Measurements from ENCODE around the gene ZMIZ1.

The ZMIZ1 gene

DNA sequence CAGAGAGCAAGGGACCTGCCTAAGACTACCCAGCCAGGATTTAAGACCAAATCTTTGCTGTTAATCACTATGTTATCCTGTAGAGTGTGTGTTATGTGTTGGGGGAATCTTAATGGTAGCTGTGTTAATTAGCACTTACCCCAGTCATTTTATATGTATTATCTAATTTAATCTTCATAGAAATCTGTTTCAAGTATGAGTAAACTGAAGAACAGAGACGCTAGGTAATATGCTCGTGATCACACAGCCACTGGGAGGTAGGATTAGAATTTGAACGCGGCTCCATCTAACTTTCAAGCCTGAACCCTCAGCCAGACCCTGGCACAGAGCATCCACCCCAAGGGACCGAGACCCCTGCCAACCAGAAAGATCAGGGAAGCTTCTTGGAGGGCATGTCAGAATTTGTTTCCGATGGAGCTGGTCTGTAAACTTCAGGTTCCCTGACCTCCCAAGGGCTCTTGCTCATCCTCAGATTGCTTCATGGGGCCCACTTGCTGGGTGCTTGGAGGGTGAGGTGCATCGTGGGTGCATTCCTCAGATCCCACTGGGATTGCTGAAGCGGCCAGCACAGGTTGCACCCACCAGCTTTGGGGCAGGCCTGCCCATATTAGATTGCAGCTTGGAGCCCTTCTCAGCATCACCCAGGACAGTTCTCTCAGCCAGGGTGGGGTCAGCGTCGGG lies 105.0 kb downstream of the ZMIZ1 start:
- no peak for DNase-seq (ENCODE audit: low read depth)

DNA sequence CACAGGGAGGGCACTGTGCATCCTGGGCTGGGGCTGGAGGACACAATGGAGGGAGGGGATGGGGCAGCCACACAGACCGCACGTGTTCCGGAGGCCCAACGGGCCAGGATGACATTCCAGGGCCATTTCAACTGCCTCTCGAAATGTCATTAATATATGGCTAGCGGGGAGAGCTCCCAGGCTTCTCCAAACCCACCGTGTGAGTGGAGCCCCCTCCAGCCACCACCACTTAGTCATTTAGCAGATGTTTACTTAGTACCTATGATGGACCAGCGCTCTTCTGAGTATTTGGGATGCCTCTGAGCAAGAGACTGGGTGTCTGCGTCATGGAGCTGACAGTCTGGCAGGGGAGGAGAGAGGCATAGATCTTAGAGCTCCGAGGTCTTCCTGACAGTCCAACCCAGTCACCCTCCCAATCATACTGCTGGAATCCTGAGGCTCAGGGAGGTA lies 107.3 kb downstream of the ZMIZ1 start:
- DNase-seq (ENCODE audit: low read depth) = no peak

DNA sequence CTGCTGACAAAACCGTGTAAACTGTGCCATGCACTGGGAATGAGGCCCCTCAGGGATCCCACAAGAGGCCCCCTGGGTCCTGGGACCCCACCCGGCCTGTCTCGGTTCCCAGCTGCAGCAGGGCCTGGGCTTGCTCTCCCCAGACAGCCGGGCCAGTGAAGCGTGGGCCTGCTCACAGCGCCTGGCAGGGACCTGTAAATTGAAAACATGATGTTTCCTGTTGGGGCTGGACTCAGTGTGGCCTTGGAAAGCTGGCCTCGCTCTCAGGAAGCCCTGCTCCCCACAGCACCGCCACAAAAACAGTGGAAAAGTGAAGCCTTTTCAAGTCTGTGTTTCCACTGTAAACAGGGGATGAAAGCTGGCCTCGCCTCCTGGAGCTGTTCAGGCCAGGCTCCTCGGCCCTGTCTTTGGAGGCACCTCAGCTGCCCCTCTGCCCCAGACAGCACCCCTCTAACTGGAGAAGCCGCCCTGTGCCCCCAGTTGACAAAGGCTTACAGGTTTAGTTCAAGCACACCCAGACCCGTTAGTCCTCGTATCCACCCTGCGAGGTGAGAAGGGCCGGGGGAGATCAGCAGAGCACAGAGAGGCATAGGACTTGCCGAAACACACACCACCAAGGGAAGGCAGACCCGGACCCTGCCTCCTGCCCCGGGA lies 108.3 kb downstream of the ZMIZ1 start:
- no peak for DNase-seq (ENCODE audit: low read depth)

DNA sequence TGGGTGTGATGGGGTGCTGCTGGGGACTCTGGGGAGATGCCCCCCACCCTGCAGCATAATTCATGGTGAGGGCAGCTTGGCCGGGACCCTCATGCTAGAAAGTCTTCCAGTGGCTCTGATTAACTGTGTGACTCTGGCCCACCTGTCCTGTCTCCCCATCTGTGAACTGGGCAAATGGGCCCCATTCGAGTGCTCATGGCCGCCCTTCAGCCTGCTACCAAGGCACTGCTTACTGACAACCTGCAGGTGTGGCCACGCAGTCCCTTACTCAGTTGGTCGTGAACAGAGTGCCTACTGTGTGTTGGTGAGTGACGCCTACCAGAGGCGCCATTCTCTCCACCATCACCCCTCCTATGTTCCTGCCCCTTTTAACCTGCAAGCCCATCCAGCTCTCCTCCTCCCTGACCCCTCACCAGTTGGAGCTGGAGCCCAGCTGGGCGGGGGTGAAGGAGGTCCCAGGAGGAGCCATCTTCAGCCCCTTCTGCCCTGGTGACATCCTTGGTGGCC lies 109.4 kb downstream of the ZMIZ1 start:
- DNase-seq (ENCODE audit: low read depth) = no peak

DNA sequence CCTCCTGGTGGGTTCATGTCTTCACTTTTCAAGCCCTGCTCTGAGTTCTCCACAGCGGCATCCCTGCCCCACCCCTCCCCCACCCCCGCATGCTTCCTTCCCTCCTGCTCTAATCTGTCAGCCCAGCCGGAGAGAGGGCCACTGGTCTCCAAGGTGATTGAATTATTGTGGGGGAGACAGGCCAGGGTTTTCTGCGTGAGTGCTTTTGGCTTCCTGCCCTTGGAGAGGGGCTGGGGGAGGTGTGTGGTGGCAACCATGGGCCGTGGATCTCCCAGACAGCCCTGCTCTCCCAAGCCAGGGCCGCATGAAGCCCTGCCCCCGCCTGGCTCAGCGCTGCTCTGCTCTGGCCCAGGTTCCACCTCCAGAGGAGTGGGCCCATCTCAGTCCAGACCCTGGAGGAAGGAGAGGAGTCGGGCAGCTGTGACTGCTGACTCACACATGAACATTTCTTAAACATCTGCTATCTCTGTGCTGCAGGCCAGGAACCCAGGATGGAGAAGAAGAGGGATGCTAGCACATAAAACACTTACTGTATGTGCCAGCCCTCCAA lies 109.9 kb downstream of the ZMIZ1 start:
- no peak for DNase-seq (ENCODE audit: low read depth)

DNA sequence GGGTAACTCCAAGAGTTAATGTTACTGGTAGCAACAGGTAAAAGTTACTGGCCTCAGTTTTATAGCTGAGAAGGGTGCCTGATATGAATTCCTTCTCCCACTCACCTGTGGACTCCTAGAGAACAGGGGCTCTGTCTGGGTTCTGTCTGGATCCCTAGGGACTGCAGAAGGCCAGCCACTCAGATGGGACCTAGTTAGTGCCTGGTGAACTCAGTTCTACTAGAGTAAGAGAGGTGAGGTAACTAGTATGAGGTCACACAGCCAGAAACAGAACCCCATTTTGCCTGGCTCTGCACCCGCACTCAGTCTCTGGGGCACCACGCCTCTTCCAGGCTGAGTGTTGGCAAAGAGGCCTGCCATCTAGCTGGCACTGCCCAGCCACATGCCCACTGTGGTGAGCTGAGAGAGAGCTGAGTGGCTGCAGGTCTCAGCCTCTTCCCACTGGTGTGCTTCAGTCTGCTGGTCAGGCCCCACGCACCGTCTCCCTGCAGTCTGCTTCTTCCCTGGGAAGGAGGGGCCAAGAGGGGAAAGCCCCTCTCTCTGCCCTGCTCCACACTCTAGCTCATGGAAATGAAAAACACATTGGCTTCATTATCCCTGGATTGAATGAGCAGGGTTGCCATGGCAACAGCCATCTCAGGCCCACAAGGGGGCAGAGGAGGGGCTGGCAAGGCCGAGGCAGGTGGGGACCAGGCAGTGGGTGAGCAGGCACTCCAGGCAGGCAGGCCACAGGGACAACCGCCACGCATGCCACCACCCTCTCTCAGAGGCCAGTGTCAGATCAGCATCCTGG lies 110.6 kb downstream of the ZMIZ1 start:
- DNase-seq (ENCODE audit: low read depth) = no peak

DNA sequence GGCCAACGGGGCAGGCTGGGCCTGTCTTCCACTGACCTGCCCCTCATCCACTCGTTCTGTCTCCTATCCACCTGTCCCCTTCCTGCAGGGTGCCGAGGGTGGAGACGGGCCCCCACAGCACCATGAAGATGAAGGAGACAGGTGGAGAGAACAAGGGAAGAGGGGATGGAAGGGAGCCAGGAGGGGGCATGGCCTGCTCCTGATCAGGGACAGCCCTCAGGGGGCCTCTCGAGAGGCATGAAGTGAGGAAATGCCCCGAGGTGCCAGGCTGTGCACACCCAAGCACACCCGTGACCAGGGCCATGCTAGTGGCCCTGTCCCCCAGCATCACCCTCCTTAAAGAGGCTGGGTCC lies 111.2 kb downstream of the ZMIZ1 start:
- no peak for DNase-seq (ENCODE audit: low read depth)

DNA sequence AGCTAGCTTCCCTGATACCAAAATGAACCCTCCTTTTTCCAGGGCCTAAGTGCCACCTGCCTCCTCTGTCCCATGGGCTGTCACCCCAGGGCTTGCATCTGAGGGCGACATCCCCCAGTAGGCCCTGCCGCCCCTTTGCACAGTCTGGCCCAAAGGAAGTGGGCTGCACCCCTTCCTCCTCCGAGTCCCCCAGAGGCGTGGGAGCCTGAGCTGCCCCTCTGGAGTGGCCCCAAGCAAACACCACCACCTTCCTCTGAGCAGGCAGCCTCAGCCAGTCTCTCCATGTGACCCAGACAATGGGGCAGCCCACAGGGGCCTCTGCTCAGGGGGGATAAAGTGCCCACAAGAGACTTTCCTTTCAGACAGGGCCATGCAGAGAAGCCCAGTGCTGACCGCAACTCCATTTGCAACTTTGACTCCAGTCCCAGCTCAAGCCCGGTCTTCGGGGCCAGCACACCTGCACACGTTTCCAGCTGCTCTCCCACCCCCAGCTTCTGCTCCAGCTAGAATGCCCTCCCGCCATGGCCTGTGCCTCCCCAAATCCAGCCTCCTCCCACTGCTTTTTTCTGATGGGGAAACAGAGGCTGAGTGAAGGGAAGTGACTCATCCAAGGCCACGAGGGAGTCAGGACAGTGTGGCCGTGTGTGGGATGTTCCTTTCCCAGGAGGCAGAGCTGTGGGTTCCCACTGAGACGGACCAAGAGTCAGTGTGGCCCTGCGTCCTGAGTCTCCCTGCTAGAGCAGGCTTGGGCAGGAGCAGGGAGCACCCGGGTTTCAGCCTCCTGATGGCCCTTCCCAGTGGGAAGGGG lies 111.9 kb downstream of the ZMIZ1 start:
- DNase-seq (ENCODE audit: low read depth) = no peak

DNA sequence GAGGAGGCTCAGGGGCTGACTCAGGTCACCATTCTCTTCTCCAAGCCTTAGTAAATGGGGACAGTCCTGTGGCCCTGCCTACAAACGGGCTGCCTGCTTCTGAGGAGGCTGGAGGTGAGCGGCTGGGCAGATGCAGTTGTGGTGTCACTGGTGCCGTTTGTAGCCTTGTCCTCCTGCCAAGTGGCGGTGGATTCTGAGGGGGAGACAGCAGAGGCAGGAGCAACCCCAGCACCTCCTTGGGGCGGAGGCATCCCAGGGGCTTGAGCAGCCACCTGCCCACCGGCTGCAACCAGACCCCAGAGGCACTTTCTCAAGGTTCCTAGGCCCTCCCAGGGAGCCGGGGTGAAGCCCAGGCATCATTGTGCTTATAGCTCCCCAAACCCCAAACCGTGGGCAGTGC lies 112.5 kb downstream of the ZMIZ1 start:
- DNase-seq (ENCODE audit: low read depth) = no peak

DNA sequence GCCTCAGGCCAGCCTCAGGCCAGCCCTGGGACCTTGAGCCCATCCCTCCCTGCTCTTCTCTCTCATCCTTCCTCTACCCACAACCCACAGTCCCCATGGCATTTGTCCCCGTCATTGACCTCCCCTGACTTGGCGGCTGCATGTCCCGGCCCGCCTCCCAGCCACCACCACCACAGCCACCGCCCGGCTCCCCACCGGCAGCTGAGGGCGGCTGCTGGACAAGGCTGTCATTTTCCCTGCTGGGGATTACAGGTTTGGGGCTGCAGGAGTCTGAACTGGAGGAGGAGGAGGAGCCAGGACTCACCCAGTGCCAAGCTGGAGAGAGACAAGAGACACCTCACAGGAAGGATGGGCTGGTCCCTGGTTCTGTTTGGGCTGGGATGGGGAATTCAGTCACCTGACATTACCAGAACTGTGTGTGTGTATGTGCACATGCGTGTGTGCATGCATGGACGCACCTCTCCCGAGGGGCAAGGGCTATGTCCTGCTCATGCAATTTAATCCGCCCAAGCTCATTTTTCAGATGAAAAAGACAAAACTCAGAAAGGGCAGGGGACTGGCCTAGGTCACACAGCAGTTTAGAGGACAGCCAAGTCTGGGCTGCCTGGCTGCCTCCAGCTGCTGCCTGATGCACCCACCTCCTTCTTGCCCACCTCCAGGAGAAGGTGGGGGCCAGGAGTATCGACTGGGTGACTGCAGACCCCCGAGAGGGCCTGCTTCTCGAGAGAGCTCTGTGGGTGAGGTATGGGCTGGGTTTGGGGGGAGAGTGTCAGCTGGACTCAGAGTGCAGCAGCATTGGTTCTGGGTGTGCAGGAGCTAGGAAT lies 113.1 kb downstream of the ZMIZ1 start:
- DNase-seq (ENCODE audit: low read depth) = no peak

DNA sequence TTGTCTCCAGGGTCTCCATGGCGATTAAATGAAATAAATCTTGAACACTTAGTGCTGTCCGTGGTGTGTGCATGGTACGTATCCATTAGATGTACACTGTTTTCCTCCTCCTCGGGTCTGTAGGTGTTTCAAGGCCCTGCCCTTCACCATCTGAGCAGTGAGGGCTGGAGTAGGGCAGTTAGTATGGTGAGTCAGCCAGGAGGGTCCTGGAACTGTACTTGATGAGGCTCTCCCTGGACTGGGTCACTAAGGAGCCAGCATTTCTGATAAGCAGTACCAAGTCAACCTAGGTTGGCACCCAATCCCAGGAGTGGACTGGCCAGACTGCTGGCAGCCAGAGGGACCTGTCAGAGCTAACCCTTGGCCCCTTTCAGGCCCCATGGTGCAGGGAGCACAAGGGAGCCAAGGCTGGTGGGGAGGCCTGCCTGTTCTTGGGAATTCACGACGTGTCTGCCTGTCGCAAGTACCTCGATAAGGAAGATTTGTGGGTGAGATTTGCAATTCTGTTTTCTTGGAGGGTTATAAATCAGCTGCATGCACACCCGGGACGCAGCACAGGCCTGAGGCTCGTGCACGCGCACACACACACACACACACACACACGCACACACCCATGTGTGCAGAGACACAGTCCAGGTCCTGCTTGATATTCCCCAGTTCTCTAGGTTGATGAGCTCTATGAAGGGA lies 114.2 kb downstream of the ZMIZ1 start:
- DNase-seq (ENCODE audit: low read depth) = no peak

DNA sequence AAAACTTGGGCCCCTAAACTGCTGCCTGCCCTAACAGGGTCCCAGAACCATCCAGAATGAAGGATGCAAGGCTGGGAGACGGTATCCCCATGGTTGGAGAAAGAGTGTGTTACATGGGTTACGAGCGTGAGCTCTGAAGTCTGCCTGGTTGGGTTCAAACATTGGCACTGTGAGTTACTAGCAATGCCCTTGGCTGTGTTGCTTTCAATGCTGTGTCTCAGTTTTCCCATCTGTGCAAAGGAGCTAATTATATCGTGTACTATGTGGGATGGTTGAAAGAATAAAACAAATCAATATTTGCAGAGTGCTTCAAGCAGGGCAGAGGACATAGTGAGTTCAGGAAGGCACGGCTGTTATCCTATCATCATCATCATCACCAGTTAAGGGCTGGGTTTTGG lies 114.7 kb downstream of the ZMIZ1 start:
- no peak for DNase-seq (ENCODE audit: low read depth)

DNA sequence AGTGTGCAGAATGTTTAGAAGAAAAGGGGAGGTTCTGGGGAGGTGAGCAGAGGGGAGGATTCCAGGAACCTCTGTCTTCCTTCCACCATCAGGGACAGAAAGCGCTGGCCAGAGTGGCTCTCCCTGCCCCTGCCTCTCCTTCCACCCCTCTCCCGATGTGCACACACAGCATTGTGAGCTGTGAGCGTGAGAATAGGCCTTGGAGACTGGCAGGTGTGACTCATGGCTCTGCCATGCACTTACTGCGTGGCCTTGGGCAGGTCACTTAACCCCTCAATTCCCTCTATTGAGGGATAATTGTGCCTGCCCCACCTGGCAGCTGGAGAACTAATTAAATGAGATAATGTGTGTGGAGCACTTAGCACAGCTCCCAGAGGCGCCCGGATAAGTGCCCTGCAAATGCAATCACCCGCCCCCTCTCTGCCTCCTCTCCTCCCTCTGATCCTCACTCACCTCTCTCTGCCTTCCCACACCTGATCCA lies 115.4 kb downstream of the ZMIZ1 start:
- no peak for DNase-seq (ENCODE audit: low read depth)

DNA sequence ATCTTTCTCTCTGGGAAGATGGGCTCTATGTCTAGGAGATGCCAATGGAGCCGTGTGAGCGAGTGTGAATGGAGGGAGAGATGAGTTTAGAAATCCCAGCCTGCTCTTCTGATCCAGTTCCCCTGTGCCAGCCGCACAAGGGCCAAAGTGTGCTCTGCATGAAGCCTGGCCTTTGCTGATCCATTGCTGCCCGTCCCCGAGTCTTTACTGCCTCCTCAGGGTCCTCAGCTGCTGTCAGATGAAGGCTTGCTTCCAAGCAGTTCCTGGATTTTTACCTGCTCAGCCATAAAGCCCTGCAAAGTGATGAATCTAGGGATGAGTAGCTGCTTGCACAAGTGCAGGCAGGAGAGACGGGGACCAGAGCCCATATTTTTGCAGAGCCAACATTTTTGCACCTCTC lies 115.9 kb downstream of the ZMIZ1 start:
- no peak for DNase-seq (ENCODE audit: low read depth)

DNA sequence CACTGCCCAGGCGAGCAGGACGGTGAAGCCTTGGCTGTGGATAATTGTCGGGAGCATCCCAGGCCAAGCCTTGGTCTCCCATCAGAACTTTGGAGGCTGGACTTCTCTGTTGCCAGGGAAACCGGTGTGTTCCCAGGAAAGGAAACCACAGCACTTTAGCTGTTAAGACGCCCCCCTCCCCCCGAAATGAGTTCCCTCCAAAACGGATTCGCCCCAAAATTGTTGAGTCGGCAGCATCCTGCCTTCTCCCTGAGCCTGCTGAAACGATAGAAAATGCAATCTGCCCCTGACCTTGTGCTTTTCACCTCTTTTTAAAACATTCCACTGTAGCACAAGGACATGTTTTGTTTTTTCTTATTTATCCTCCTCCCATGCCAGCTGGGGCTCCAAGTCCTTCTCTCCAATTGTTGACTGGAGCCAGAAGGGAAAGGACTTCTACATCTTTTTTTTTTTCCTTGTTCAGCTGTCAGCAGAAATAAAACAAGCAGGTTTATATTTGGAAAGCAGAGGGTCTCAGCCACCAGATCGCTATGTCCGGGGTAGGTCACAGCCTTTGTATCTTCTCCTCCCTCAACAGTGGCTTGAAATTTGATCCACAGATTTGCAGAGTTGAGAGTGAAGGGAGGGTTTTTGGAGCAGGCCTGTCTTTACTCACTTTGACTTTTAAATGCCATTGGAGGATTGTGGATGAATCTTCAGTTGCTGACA lies 116.5 kb downstream of the ZMIZ1 start:
- DNase-seq (ENCODE audit: low read depth) = no peak

DNA sequence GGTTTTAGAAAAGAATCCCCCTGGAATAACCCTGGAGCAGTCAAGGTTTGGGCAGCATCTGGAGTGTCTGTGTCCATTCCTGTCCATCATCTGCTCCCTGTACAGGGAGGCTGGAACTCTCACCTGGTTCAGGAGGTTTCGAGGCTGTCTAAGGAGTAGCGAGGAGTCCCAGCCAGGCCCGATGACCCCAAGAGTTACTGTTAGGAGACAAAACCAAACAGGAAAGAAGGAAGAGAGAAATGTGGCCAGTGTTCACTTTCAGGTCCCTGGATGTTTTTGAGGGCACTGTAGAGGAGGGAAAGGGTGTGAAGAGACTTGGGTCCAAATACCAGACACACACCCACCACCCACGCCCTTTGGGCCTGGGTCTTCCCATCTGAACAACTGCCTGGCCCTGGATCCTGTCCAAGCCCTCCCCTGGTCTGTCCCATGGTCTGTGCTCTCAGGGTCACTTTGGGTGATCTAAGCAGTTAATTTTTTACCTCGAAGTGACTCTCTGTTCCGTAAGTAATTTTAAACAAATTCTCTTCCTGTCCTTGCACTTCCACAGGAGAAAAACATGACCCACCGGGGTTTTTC lies 117.1 kb downstream of the ZMIZ1 start:
- no peak for DNase-seq (ENCODE audit: low read depth)

DNA sequence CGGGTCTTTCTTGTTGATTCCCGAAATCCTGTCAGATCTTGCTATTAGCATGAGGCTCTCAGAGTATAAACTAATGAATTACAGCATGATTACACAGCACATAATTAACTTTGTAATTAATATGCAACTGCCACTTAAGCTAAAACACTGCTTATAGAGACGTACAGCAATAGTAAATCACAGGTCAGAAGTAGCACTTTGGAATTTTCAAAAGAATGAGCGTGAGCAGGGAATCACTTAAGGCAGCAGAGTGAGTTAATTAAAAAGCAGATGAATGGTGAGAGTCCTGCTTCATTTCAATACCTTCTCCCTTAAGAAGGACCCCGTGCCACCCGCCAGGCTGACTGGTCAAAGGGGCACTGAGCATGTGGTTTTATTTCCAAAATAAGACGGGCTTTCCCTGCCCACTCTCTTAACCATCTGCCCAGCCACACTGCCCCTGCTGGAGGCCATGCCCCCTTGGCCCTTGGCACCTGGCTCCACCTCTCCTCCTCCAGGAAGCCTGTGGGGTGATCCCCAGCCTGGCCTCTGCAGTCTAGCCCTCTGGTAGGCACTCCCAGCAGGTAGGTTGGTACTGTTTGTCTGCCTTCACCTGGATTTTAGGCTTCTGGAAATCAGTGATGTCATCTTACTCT lies 117.8 kb downstream of the ZMIZ1 start:
- DNase-seq (ENCODE audit: low read depth) = no peak

DNA sequence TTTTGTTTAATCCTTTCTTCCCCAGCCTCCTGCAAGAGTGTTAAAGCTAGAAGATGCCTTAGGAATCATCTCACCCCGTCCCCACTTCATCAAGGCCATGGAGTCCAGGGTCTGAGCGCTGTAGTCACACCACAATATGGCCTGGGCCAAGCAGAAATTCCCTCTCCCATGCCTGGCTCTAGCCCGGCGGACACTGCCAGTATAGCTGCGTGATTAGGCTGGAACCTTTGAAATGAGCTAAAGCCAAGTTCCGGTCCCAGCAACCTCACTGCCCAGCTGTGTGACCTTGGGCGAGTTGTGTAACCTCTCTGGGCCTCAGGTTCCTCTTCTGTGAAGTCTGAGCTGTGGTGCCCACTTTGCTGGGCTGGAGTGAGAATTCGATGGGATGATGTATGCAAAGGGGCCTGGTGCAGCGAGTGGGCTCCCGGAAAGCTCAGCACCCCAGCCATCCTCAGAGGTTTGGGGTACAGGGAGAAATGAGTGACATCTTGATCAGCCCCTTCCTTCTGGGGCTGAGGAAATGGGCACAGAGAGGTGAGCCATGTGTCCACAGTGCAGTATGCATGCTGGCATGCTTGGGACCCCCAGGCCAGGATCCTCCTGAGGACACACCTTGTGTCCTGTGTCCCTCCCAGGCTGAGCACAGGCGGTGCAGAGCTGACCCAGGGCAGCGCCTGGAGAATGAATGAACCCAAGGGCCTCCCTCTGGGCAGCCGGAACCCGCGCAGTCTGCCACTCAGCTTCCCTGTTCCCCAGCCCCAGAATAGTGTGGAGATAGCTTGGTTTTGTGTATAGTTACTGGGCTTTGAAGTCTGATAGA lies 118.6 kb downstream of the ZMIZ1 start:
- no peak for DNase-seq (ENCODE audit: low read depth)

All from HS-27A (cell line).